Hepatocyte (in vitro differentiated cells): ENCODE results near the gene SLC7A4.

Experiments
- EZH2phosphoT487 ChIP-seq: fragments of 200-600 bp; sonication (generic); IDR thresholded peaks from one replicate; pipeline ENCODE4 v1.6.1; 2018; ENCODE audit warnings: antibody characterized with exemption, mild to moderate bottlenecking, low read depth, moderate library complexity; ENCODE audit not compliant: unreplicated experiment, severe bottlenecking
- TF ChIP-seq, protein P1 (sequence below): fragments of 200-600 bp; sonication (generic); IDR thresholded peaks from 2 replicates; pipeline ENCODE4 v1.5.1; 2016; ENCODE audit warnings: antibody characterized with exemption, mild to moderate bottlenecking; ENCODE audit not compliant: poor library complexity

DNA sequence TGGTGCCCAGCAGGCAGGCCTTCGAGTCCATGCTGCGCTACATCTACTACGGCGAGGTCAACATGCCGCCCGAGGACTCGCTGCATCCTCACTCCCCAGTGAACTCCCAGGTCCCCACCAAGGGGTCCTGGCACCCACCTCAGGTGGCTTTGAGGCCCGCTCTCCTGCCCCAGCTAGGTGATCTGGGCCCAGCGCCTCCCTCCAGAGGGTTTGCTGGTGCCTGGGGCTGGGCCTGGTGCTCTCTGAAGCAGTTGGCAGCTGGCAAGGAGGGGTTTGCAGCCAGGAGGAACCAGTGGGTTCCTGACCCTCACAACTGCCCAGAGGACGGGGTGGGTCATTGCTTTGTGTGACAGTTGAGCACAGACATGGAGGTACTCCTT, 36.3 kb downstream of the SLC7A4 start:
- TF ChIP-seq, protein P1, sequence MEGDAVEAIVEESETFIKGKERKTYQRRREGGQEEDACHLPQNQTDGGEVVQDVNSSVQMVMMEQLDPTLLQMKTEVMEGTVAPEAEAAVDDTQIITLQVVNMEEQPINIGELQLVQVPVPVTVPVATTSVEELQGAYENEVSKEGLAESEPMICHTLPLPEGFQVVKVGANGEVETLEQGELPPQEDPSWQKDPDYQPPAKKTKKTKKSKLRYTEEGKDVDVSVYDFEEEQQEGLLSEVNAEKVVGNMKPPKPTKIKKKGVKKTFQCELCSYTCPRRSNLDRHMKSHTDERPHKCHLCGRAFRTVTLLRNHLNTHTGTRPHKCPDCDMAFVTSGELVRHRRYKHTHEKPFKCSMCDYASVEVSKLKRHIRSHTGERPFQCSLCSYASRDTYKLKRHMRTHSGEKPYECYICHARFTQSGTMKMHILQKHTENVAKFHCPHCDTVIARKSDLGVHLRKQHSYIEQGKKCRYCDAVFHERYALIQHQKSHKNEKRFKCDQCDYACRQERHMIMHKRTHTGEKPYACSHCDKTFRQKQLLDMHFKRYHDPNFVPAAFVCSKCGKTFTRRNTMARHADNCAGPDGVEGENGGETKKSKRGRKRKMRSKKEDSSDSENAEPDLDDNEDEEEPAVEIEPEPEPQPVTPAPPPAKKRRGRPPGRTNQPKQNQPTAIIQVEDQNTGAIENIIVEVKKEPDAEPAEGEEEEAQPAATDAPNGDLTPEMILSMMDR, result no peak
- TF ChIP-seq EZH2phosphoT487, result no peak
